Endodermal cell (in vitro differentiated cells): ENCODE measurements around the gene TCFL5. TPM values are rescaled to one million over a fixed set of nuclear protein-coding genes. Genes with fewer than 3 reads are reported as not detected.
A peak's percentile ranks its signal among the peaks of the same experiment; 100 is the strongest.

ENCODE experiments used
- DNase-seq: peaks from one replicate; pipeline ENCODE4 v3.0.0-alpha.2; 2017
- H3K27ac ChIP-seq: 2 replicates; pipeline ENCODE4 v1.5.1; 2013; ENCODE audit warnings: mild to moderate bottlenecking, low read depth, low read length, moderate library complexity
- H3K27me3 ChIP-seq: 2 replicates; pipeline ENCODE4 v1.6.1; 2013; ENCODE audit warnings: mild to moderate bottlenecking, low read length, moderate library complexity; ENCODE audit not compliant: insufficient read depth, control insufficient read depth, poor library complexity, severe bottlenecking
- H3K36me3 ChIP-seq: 2 replicates; pipeline ENCODE4 v1.7.0; 2013; ENCODE audit warnings: mild to moderate bottlenecking, low read length, moderate library complexity; ENCODE audit not compliant: control insufficient read depth, insufficient read depth
- H3K4me1 ChIP-seq: one replicate; pipeline ENCODE4 v1.7.0; 2013; ENCODE audit warnings: low read length; ENCODE audit not compliant: control insufficient read depth, insufficient read depth
- H3K4me3 ChIP-seq: 2 replicates; pipeline ENCODE4 v1.5.1; 2013; ENCODE audit warnings: mild to moderate bottlenecking, low read length, moderate library complexity
- H3K9ac ChIP-seq: 2 replicates; pipeline ENCODE4 v1.6.1; 2013; ENCODE audit warnings: mild to moderate bottlenecking, low read length, moderate library complexity; ENCODE audit not compliant: poor library complexity, severe bottlenecking; ENCODE audit errors: extremely low read depth
- H3K9me3 ChIP-seq: 2 replicates; pipeline ENCODE4 v1.6.1; 2013; ENCODE audit warnings: mild to moderate bottlenecking, low read length, moderate library complexity; ENCODE audit not compliant: control insufficient read depth
- H3K27ac Mint-ChIP-seq: 2 replicates; pipeline ENCODE4 v1.8.0; 2020; ENCODE audit warnings: mixed read lengths
- H3K27me3 Mint-ChIP-seq: 2 replicates; pipeline ENCODE4 v1.8.0; 2021; ENCODE audit warnings: mild to moderate bottlenecking, mixed read lengths; ENCODE audit not compliant: insufficient read depth
- H3K36me3 Mint-ChIP-seq: 2 replicates; pipeline ENCODE4 v1.8.0; 2020; ENCODE audit warnings: low read depth, mixed read lengths
- H3K4me1 Mint-ChIP-seq: 2 replicates; pipeline ENCODE4 v1.8.0; 2020; ENCODE audit warnings: mixed read lengths
- H3K4me3 Mint-ChIP-seq: 2 replicates; pipeline ENCODE4 v1.8.0; 2020; ENCODE audit warnings: mild to moderate bottlenecking, moderate library complexity, mixed read lengths
- H3K9me3 Mint-ChIP-seq: 2 replicates; pipeline ENCODE4 v1.8.0; 2020; ENCODE audit warnings: mild to moderate bottlenecking, mixed read lengths
- WGBS, 2 experiments: methylation state at CpG; one replicate each; pipeline versions ENCODE4 v1.1.5 to v1.1.7; 2013; ENCODE audit warnings: missing lambda C conversion rate in 2 of 2, mixed read lengths in 1 of 2; ENCODE audit not compliant: insufficient coverage in 1 of 2, insufficient read length in 1 of 2; 5-methylcytosine and 5-hydroxymethylcytosine counted together
- total RNA-seq, 2 donors: library from RNA; stranded (reverse); fragmentation: NEBNext Ultra II Directional in 1 of 2; extraction: Animal tissue kit (Norgen Biotek cat#: 25700) in 1 of 2; gene quantifications; 2 replicates in 1 of 2; 3 replicates in 1 of 2; pipeline ENCODE4 v1.2.1, GENCODE V29; 2021
- TF ChIP-seq, protein P1 (sequence below): fragments of 200-600 bp; sonication (generic); conservative IDR thresholded peaks from 2 replicates; pipeline ENCODE4 v1.5.0; 2021; ENCODE audit warnings: antibody characterized with exemption, mild to moderate bottlenecking

The TCFL5 gene
- total RNA-seq, 2 donors from 2014 or later: 15.8 to 17.4 TPM

DNA sequence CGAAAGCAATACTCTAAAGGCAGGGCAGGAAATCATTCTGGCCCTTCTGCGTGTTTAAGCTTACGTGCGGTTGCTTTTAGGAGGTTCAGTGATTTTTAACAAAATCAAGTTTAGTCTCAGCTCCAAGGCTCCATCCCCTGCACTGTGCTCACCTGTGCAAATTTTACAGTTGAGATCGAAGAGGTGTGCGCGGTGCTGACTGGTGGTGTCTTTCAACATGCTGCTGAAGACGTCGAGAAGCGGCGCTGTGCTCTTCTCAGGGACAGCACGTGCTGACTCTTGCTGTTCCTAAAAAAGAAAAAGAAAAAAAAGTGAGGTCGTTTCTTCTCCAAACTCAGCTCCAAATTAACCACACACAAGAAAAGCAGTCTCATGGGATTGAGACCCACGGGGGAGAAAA is 32.6 kb upstream of the TCFL5 start:
- Histone ChIP-seq H3K4me1 (peaks cover 8% of the 10 kb centered on the region), H3K9ac (no peak overlapping the region), H3K4me3 (no peak overlapping the region), H3K9me3 (no peaks in the 10 kb centered on the region), H3K36me3 (peaks cover 89% of the 10 kb centered on the region), H3K27me3 (no peaks in the 10 kb centered on the region), H3K27ac (no peak overlapping the region)
- 91% methylated on average over 10 to 13 of the region's 14 CpGs for WGBS, 2 experiments
- Mint-ChIP-seq H3K9me3 (no peaks in the 10 kb centered on the region), H3K36me3 (peaks cover 72% of the 10 kb centered on the region), H3K4me3 (no peak overlapping the region), H3K4me1 (peaks cover 14% of the 10 kb centered on the region), H3K27me3 (no peaks in the 10 kb centered on the region), H3K27ac (no peak overlapping the region)
- no peak for DNase-seq
- TF ChIP-seq, protein P1, sequence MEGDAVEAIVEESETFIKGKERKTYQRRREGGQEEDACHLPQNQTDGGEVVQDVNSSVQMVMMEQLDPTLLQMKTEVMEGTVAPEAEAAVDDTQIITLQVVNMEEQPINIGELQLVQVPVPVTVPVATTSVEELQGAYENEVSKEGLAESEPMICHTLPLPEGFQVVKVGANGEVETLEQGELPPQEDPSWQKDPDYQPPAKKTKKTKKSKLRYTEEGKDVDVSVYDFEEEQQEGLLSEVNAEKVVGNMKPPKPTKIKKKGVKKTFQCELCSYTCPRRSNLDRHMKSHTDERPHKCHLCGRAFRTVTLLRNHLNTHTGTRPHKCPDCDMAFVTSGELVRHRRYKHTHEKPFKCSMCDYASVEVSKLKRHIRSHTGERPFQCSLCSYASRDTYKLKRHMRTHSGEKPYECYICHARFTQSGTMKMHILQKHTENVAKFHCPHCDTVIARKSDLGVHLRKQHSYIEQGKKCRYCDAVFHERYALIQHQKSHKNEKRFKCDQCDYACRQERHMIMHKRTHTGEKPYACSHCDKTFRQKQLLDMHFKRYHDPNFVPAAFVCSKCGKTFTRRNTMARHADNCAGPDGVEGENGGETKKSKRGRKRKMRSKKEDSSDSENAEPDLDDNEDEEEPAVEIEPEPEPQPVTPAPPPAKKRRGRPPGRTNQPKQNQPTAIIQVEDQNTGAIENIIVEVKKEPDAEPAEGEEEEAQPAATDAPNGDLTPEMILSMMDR: no peak

DNA sequence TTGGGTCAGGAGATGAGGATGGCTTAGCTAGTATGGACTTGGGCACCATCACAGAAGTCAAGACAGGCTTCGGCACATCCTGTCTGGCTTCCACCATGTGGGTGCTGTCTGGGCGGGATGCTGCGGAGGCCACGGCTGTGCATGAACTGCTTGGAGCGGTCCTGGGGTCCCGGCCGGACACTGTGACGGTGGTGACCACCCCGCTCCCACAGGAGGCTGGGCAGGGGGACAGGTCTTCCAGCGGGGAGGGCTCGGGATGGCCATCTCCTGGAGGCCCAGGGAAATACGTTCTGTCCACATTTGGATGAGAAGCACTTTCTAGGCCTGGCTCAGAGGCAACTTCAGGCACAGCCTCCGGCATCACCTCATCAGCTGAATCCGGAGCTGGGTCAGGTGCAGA is 32.1 kb upstream of the TCFL5 start:
- DNase-seq: peak; percentile 71
- H3K36me3 ChIP-seq: peaks cover 95% of the 10 kb centered on the region
- WGBS, 2 experiments: 94 to 98% methylated on average over 11 to 14 of the region's 14 CpGs

DNA sequence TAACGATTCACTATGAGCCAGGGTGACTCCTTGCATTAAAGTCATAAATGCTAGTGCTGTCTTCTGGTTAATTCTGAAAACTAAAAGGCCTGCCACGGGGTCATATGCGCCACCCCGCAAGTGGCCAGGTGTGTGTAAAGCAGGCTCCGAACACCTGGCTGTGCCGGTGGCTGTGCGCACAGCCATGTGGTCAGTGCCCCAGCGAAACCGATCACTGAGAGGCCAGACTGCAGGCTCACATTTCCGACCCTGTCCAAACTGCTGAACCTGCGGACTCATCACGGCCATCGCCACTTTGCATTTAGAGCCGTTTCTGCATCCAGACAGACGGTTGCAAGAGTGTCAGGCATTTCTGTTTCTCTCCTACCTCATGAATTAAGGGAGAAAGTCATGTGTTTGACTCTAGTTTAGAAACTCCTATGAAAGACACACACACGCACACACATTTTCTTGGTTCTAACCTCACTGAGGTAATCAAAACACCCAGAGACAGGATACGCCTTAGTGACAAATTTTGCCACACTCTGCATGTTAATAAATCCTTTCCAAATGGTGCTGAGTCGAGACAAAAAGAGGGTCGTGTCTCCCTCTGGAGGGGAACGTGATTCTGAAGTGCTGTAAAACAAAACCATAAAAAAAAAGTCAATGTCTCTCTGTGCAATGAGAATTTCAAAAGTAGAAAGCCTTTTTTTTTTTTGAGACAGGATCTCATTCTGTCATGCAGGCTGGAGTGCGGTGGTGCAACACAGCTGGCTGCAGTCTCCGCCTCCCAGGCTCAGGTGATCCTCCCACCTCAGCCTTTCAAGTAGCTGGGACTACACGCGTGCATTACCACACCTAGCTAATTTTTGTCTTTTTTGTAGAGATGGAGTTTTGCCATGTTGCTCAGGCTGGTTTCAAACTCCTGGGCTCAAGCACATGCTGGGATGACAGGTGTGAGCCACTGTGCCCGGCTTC is 31.0 kb upstream of the TCFL5 start:
- Histone ChIP-seq H3K36me3 (peaks cover 100% of the 10 kb centered on the region), H3K4me1 (no peaks in the 10 kb centered on the region), H3K27me3 (no peaks in the 10 kb centered on the region), H3K4me3 (no peak overlapping the region), H3K27ac (no peak overlapping the region), H3K9ac (no peak overlapping the region), H3K9me3 (no peaks in the 10 kb centered on the region)
- Mint-ChIP-seq H3K27me3 (no peaks in the 10 kb centered on the region), H3K9me3 (no peaks in the 10 kb centered on the region), H3K27ac (no peak overlapping the region), H3K36me3 (peaks cover 89% of the 10 kb centered on the region), H3K4me3 (no peak overlapping the region), H3K4me1 (no peaks in the 10 kb centered on the region)
- peak; percentile 40 for DNase-seq
- TF ChIP-seq, protein P1: no peak
- WGBS, 2 experiments: 95 to 97% methylated on average over 22 to 25 of the region's 25 CpGs

More for the DNA sequence above, 32.1 kb upstream of the TCFL5 start:
- Mint-ChIP-seq H3K27ac (no peak overlapping the region), H3K27me3 (no peaks in the 10 kb centered on the region), H3K36me3 (peaks cover 78% of the 10 kb centered on the region), H3K9me3 (no peaks in the 10 kb centered on the region), H3K4me1 (peaks cover 8% of the 10 kb centered on the region), H3K4me3 (no peak overlapping the region)
- Histone ChIP-seq H3K9me3 (no peaks in the 10 kb centered on the region), H3K4me1 (peaks cover 3% of the 10 kb centered on the region), H3K27me3 (no peaks in the 10 kb centered on the region), H3K27ac (no peak overlapping the region), H3K4me3 (no peak overlapping the region), H3K9ac (no peak overlapping the region)
- TF ChIP-seq, protein P1: peak; percentile 58
